HG03103 (cell line): ENCODE results near the gene KHSRP.

Source experiments
- ATAC-seq: cut with Tn5 transposase; IDR thresholded peaks from one replicate; pipeline ENCODE4 v1.9.1; 2021; ENCODE audit warnings: low read depth; ENCODE audit not compliant: unreplicated experiment

KHSRP gene, protein sequence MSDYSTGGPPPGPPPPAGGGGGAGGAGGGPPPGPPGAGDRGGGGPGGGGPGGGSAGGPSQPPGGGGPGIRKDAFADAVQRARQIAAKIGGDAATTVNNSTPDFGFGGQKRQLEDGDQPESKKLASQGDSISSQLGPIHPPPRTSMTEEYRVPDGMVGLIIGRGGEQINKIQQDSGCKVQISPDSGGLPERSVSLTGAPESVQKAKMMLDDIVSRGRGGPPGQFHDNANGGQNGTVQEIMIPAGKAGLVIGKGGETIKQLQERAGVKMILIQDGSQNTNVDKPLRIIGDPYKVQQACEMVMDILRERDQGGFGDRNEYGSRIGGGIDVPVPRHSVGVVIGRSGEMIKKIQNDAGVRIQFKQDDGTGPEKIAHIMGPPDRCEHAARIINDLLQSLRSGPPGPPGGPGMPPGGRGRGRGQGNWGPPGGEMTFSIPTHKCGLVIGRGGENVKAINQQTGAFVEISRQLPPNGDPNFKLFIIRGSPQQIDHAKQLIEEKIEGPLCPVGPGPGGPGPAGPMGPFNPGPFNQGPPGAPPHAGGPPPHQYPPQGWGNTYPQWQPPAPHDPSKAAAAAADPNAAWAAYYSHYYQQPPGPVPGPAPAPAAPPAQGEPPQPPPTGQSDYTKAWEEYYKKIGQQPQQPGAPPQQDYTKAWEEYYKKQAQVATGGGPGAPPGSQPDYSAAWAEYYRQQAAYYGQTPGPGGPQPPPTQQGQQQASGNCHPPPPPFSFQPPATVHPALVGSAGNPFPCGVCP

GRCh38 chr19:6424195-6424938 is at the start of gene KHSRP:
Gene KHSRP, minus strand, starts transcription at chr19:6424811. Its CDS starts 110 bp downstream, at chr19:6424701.
- ATAC-seq = no peak

- ATAC-seq = no peak
These were observed 49.0 kb upstream of the KHSRP start for GRCh38 chr19:6473647-6474046.

DNA sequence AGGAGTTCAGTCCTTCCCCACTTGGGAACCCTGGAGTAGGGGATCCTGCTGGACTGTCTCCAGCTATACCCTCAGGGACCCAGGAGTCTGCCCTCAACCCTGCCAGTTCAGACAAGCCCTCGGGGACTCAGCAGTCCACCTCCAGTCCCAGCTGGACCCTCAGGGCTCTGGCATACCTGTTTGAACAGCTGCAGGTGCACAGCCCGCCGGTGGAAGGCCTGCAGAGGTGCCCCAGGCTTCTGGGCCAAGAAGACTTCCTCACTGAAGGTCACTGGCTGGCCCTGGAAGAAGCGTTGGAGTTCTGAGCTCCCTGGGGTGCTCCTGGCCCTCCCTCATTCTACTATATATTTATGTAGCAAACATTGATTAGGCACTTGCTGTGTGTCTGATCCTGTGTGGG is 48.1 kb upstream of the KHSRP start:
- no peak for ATAC-seq

DNA sequence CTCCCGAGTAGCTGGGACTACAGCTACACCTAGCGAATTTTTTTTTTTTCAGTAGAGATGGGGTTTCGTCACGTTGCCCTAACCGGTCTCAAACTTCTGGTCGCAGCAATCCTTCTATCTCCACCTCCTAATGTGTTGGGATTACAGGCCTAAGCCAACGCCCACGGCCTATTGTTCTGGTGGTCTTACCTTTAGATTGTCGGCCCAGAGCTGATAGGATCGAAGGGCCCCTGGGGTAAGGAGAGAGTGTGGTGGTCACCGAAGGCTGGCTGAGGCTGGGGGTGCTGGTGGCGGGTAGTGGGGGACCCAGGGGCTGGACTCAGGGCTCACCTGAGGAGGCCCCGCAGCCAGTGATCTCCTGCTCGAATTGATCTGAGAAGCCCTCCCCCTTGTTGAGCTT is 46.5 kb upstream of the KHSRP start:
- no peak for ATAC-seq

- ATAC-seq = no peak
These were observed 45.6 kb upstream of the KHSRP start for GRCh38 chr19:6470173-6470572.

- no peak for ATAC-seq
These were observed 42.8 kb upstream of the KHSRP start for GRCh38 chr19:6467384-6467783.

DNA sequence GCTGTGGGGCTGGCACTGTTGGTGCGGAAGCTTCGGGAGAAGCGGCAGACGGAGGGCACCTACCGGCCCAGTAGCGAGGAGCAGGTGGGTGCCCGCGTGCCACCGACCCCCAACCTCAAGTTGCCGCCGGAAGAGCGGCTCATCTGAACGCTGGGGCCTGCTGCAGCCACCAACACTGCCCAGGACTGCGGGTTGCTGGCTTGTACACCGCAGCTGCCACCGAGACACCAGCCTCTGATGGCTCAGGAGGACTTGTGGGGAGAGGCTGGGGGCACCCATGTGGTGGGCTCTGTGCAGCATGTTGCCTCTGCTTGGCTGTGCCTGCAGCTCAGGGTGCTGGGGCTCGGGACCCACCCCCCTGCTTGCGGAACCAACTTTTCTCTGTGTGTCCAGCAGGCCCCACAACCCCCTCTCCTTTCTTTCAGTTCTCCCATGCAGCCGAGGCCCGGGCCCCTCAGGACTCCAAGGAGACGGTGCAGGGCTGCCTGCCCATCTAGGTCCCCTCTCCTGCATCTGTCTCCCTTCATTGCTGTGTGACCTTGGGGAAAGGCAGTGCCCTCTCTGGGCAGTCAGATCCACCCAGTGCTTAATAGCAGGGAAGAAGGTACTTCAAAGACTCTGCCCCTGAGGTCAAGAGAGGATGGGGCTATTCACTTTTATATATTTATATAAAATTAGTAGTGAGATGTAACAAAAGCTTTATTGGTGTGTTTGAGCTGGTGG is 42.1 kb upstream of the KHSRP start:
- ATAC-seq = no peak

- no peak for ATAC-seq
These were observed 41.1 kb upstream of the KHSRP start for GRCh38 chr19:6465663-6466062.

DNA sequence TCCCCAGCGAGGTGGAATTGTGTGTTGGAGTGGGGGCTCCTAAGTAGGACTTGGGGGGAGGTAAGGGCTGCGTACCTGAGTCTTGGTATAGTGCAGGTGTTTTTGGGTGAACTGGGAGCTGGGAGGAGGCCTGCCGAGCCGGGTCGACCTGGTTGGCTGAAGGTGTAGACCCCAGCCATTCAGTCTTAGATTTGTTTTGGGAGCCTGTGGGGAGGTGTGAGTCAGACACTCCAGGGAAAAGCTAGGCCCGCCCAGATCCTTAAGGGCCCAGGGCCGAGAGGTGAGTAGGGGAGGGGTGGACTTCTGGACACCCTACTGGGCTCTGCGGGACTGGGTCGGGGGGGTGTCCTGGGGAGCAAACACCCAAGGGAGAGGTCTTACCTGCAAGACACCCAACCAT is 40.4 kb upstream of the KHSRP start:
- no peak for ATAC-seq

- ATAC-seq = no peak
These were observed 39.7 kb upstream of the KHSRP start, which contains the start of gene CRB3 for GRCh38 chr19:6464070-6464873. Gene CRB3, plus strand, starts transcription at chr19:6464271. Its CDS starts 431 bp downstream, at chr19:6464702.

GRCh38 chr19:6460099-6460884 is 35.7 kb upstream of the KHSRP start:
- ATAC-seq = peak; percentile 60

DNA sequence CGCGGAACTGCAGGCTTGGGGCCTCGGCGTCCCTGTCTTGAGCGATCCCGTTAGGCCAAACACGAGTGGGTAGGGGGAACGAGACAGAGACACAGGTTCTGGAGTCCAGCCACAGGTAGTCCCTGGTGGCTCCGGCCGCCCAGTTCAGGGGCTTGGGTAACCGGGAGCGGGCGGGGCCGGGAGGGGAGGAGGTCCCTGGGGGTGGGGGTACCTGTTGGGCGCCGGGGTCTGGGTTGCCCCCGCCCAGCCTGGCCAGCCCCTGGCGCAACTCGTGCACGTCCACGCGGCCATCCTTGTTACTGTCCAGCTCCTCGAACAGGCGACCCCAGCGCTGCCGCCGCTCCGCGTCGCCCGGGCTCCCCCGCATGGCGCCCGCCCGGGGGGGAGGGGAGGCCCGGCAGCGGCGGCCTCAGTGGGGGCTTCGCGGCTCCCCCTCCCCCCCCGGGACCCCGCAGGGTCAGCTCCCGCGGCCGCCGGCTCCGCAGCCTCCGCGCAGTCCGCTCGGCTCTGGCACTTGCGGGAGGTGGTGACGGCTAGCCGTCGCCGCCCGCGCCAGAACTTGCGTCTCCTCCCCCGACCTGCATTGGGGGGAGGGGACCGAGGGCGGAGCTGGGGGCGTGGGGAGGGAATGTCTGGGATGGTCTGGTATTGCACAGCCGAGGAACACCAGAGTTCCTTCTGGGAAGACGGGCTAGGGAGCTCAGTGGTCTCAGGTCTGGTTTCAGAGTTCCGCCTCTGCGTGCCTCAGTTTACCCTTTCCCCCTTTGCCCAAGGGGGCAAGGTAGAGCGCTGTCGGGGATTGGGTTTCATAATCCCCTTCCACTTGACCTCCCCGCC is 34.9 kb upstream of the KHSRP start, which contains the start of gene SLC25A23:
Gene SLC25A23, minus strand, starts transcription at position 531 of the 837 bp plus-strand sequence. Its CDS starts 164 bp downstream, at position 367.
- no peak for ATAC-seq

DNA sequence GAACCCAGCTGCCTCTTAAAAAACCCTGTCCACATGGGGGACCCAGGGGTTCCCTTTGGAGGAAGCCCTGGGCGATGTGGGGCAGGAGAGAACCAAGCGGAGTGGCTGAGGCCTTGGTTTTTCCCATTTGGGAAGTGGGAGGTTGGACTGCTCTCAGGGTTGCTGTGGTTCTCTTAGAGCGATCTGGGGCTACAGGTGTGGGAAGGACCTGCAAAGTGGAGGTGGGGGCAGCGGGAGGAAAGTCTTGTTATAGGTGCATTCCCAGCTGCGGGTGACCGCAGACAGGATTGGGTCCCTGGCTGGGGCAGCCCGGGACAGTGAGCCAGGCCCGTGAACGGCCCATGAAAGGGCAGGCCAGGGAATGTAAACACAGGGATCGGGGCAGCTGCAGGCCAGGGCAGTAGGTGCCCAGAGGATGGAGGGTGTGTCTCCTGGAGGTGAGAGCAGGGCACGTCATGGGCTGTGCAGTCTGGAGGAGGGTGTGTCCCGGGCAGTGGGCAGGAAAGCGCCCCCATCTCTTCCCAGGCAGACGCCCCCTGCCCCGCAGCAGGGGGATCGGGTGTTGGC is 34.2 kb upstream of the KHSRP start:
- ATAC-seq = no peak

GRCh38 chr19:6457958-6458694 is 33.5 kb upstream of the KHSRP start:
- no peak for ATAC-seq

DNA sequence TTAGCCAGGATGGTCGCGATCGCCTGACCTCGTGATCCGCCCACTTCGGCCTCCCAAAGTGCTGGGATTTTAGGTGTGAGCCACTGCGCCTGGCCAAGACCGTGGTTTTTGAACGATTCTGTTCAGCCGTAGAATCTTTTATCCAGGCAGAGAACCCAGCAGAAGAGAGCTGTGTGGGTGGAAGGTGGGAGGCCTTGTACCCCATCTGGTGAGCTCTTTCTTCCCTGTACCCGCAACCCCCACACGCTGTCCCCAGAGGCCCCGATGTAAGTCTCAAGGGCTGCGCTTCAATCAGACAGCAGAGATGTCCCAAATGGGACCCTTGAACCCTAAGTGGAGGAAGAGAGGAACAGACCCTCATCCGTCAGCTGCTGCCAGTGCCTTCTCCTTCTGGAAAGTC is 31.3 kb upstream of the KHSRP start:
- no peak for ATAC-seq

- no peak for ATAC-seq
These were observed 29.4 kb upstream of the KHSRP start for GRCh38 chr19:6453951-6454565.
